Bronchial epithelial cell (primary cell): ENCODE results near the gene WFS1. TPM values are rescaled to one million over a fixed set of nuclear protein-coding genes. Genes with fewer than 3 reads are reported as not detected.

Source experiments
- DNase-seq: peaks from one replicate; pipeline ENCODE4 v3.0.0-alpha.2; 2010; ENCODE audit warnings: low read depth
- FAIRE-seq: peaks from 2 replicates; lab custom pipeline; 2011; peaks lifted over from hg19 to GRCh38; lab: Jason Lieb, UNC
- H3K27me3 ChIP-seq: 2 replicates; pipeline ENCODE4 v1.5.1; 2011; ENCODE audit warnings: low read length; ENCODE audit not compliant: control insufficient read depth, insufficient read depth
- H3K36me3 ChIP-seq: 2 replicates; pipeline ENCODE4 v1.5.1; 2011; ENCODE audit warnings: low read length; ENCODE audit not compliant: control insufficient read depth, insufficient read depth
- H3K4me3 ChIP-seq: 2 replicates; pipeline ENCODE4 v1.5.1; 2011; ENCODE audit warnings: mild to moderate bottlenecking, low read depth, low read length, control low read depth
- CTCF ChIP-seq: IDR thresholded peaks from 2 replicates; pipeline ENCODE4 v1.5.1; 2011; ENCODE audit warnings: mild to moderate bottlenecking, moderate library complexity, low read length, control low read depth, inconsistent platforms; ENCODE audit not compliant: insufficient read depth, severe bottlenecking
- total RNA-seq: library from RNA; depleted of rRNA; stranded (reverse); fragments of >200 nt; gene quantifications from 2 replicates; pipeline ENCODE4 v1.2.1, GENCODE V29; 2014

WFS1 gene
- total RNA-seq, 1 donor from 2014 or later, result 7.9 TPM

- TF ChIP-seq CTCF, result no peak
- no peak for FAIRE-seq
These were observed 54.9 kb downstream of the WFS1 start for GRCh38 chr4:6324461-6324998.

GRCh38 chr4:6324999-6325787, 55.5 kb downstream of the WFS1 start:
- no peak overlapping the region for H3K4me3 ChIP-seq
- FAIRE-seq, result no peak
- peak; percentile 41 for DNase-seq
- no peaks in the 10 kb centered on the region for H3K36me3 ChIP-seq
- H3K27me3 ChIP-seq, result no peaks in the 10 kb centered on the region
- TF ChIP-seq CTCF, result no peak

More at GRCh38 chr4:6324461-6324998, 54.9 kb downstream of the WFS1 start:
- no peak overlapping the region for H3K4me3 ChIP-seq
- H3K36me3 ChIP-seq, result no peaks in the 10 kb centered on the region
- H3K27me3 ChIP-seq, result no peaks in the 10 kb centered on the region
- DNase-seq, result no peak

GRCh38 chr4:6325788-6326290, 56.2 kb downstream of the WFS1 start:
- TF ChIP-seq CTCF, result no peak
- DNase-seq (no peak), FAIRE-seq (no peak)
- Histone ChIP-seq H3K36me3 (no peaks in the 10 kb centered on the region), H3K27me3 (no peaks in the 10 kb centered on the region), H3K4me3 (no peak overlapping the region)

GRCh38 chr4:6326312-6327060, 56.8 kb downstream of the WFS1 start:
- H3K4me3 ChIP-seq, result no peak overlapping the region
- DNase-seq (no peak), FAIRE-seq (no peak)
- TF ChIP-seq CTCF, result no peak
- no peaks in the 10 kb centered on the region for H3K36me3 ChIP-seq
- no peaks in the 10 kb centered on the region for H3K27me3 ChIP-seq

- FAIRE-seq (no peak), DNase-seq (peak; percentile 28)
- Histone ChIP-seq H3K27me3 (no peaks in the 10 kb centered on the region), H3K4me3 (no peak overlapping the region), H3K36me3 (no peaks in the 10 kb centered on the region)
- peak; percentile 94 for TF ChIP-seq CTCF
These were observed 57.7 kb downstream of the WFS1 start for GRCh38 chr4:6327220-6327917.
